SU-DHL-6 (cell line): ENCODE results near the gene PIK3C2B.

Experiments
- H2AFZ ChIP-seq: fragments of 200-600 bp; sonication (generic); 2 replicates; pipeline ENCODE4 v1.6.1; 2014; ENCODE audit warnings: low read depth, mild to moderate bottlenecking, moderate library complexity, mixed read lengths, antibody characterized with exemption, low read length; ENCODE audit not compliant: severe bottlenecking
- H3F3A ChIP-seq: fragments of 200-600 bp; shearing (Covaris generic); 2 replicates; pipeline ENCODE4 v1.6.0; 2016; ENCODE audit warnings: antibody characterized with exemption, mild to moderate bottlenecking; ENCODE audit not compliant: insufficient read depth
- H3K27ac ChIP-seq: fragments of 200-600 bp; sonication (generic); 2 replicates; pipeline ENCODE4 v1.5.1; 2016; ENCODE audit warnings: low read depth, mild to moderate bottlenecking, low read length, moderate library complexity, mixed read lengths
- H3K27me3 ChIP-seq: fragments of 200-600 bp; sonication (generic), shearing (Covaris generic); 2 replicates; pipeline ENCODE4 v1.6.0; 2014; ENCODE audit warnings: mild to moderate bottlenecking, low read length
- H3K36me3 ChIP-seq: fragments of 200-600 bp; sonication (generic); 2 replicates; pipeline ENCODE4 v1.6.1; 2014; ENCODE audit warnings: mild to moderate bottlenecking, low read length, mixed read lengths
- H3K4me2 ChIP-seq: fragments of 300-600, 200-600 bp; shearing (Covaris generic), sonication (generic); 2 replicates; pipeline ENCODE4 v1.6.0; 2014; ENCODE audit warnings: low read length, low read depth, mild to moderate bottlenecking; ENCODE audit not compliant: poor library complexity, severe bottlenecking
- H3K4me3 ChIP-seq: fragments of 200-600 bp; sonication (generic); 2 replicates; pipeline ENCODE4 v1.5.1; 2014; ENCODE audit warnings: antibody characterized with exemption, low read length, mild to moderate bottlenecking, mixed read lengths; ENCODE audit not compliant: insufficient read depth, poor library complexity, severe bottlenecking
- H3K79me2 ChIP-seq: fragments of 200-600 bp; sonication (generic); 2 replicates; pipeline ENCODE4 v1.6.1; 2014; ENCODE audit warnings: mild to moderate bottlenecking, low read length, moderate library complexity; ENCODE audit not compliant: insufficient read depth
- H3K9ac ChIP-seq: fragments of 200-600 bp; sonication (generic); 2 replicates; pipeline ENCODE4 v1.7.0; 2014; ENCODE audit warnings: mild to moderate bottlenecking, low read length
- H3K9me2 ChIP-seq: fragments of 200-600 bp; sonication (generic); replicated peaks from 2 replicates; pipeline ENCODE4 v1.6.1; 2014; ENCODE audit warnings: low read length; ENCODE audit not compliant: insufficient read depth
- H3K9me3 ChIP-seq: fragments of 200-600 bp; sonication (generic); 2 replicates; pipeline ENCODE4 v1.6.1; 2014; ENCODE audit warnings: low read length, mixed read lengths; ENCODE audit not compliant: insufficient read depth
- H4K20me1 ChIP-seq: fragments of 200-600 bp; sonication (generic); 2 replicates; pipeline ENCODE4 v1.6.1; 2014; ENCODE audit warnings: low read depth, mild to moderate bottlenecking, antibody characterized with exemption, low read length, moderate library complexity, mixed read lengths
- EZH2phosphoT487 ChIP-seq: fragments of 200-600 bp; sonication (generic), shearing (Covaris generic); conservative IDR thresholded peaks from 2 replicates; pipeline ENCODE4 v1.6.1; 2018; ENCODE audit warnings: mild to moderate bottlenecking, antibody characterized with exemption, low read length, moderate library complexity, mixed read lengths
- TF ChIP-seq, protein P1 (sequence below): fragments of 200-600 bp; sonication (generic); IDR thresholded peaks from one replicate; pipeline ENCODE4 v1.5.1; 2017; ENCODE audit warnings: antibody characterized with exemption, mild to moderate bottlenecking, low read length, moderate library complexity; ENCODE audit not compliant: insufficient read depth, poor library complexity, severe bottlenecking

Gene PIK3C2B

DNA sequence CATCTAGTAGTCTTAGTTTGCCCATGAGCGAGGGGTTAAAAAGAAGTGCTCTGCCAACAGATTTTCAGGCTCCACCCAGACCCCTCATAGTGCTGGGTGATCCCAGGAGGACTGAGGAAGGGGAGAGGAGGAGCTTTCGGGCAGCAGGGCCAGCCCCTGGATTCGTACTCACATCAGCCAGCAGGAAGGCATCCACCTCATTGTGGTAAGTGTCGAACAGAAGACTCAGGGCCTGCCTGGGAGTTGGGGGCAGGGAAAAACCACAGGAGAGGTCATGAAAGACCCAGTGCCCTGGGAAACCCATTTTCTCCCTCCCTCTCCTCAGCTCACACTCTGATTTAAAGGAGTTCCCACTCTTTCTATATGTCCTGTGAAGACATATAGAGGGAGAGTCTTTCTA lies 34.9 kb downstream of the PIK3C2B start:
- Histone ChIP-seq H3K4me2 (no peak overlapping the region), H3K36me3 (no peaks in the 10 kb centered on the region), H3F3A (no peaks in the 10 kb centered on the region), H3K27ac (no peak overlapping the region), H3K79me2 (no peaks in the 10 kb centered on the region), H3K4me3 (no peak overlapping the region), H3K9ac (no peak overlapping the region), H3K9me2 (no peaks in the 10 kb centered on the region), H3K9me3 (no peaks in the 10 kb centered on the region), H3K27me3 (no peaks in the 10 kb centered on the region), H4K20me1 (no peaks in the 10 kb centered on the region), H2AFZ (no peak overlapping the region)
- no peak for TF ChIP-seq EZH2phosphoT487
- TF ChIP-seq, protein P1, sequence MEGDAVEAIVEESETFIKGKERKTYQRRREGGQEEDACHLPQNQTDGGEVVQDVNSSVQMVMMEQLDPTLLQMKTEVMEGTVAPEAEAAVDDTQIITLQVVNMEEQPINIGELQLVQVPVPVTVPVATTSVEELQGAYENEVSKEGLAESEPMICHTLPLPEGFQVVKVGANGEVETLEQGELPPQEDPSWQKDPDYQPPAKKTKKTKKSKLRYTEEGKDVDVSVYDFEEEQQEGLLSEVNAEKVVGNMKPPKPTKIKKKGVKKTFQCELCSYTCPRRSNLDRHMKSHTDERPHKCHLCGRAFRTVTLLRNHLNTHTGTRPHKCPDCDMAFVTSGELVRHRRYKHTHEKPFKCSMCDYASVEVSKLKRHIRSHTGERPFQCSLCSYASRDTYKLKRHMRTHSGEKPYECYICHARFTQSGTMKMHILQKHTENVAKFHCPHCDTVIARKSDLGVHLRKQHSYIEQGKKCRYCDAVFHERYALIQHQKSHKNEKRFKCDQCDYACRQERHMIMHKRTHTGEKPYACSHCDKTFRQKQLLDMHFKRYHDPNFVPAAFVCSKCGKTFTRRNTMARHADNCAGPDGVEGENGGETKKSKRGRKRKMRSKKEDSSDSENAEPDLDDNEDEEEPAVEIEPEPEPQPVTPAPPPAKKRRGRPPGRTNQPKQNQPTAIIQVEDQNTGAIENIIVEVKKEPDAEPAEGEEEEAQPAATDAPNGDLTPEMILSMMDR = no peak

GRCh38 chr1:204457666-204458065 lies 36.9 kb downstream of the PIK3C2B start:
- Histone ChIP-seq H3K9ac (no peak overlapping the region), H3K9me3 (no peaks in the 10 kb centered on the region), H4K20me1 (no peaks in the 10 kb centered on the region), H3K27ac (no peak overlapping the region), H3K79me2 (no peaks in the 10 kb centered on the region), H3K9me2 (no peaks in the 10 kb centered on the region), H3K27me3 (no peaks in the 10 kb centered on the region), H2AFZ (no peak overlapping the region), H3K4me2 (no peak overlapping the region), H3F3A (no peaks in the 10 kb centered on the region), H3K36me3 (no peaks in the 10 kb centered on the region), H3K4me3 (no peak overlapping the region)
- TF ChIP-seq EZH2phosphoT487 = no peak
- TF ChIP-seq, protein P1 = no peak

- TF ChIP-seq, protein P1 = no peak
- no peak for TF ChIP-seq EZH2phosphoT487
- Histone ChIP-seq H3K4me3 (no peak overlapping the region), H2AFZ (no peak overlapping the region), H3K79me2 (no peaks in the 10 kb centered on the region), H3K27me3 (no peaks in the 10 kb centered on the region), H3F3A (no peaks in the 10 kb centered on the region), H3K27ac (no peak overlapping the region), H3K9me3 (no peaks in the 10 kb centered on the region), H3K4me2 (no peak overlapping the region), H3K9ac (no peak overlapping the region), H4K20me1 (no peaks in the 10 kb centered on the region), H3K36me3 (no peaks in the 10 kb centered on the region), H3K9me2 (no peaks in the 10 kb centered on the region)
Measured at GRCh38 chr1:204456826-204457442, 37.7 kb downstream of the PIK3C2B start.

GRCh38 chr1:204455831-204456145 lies 38.8 kb downstream of the PIK3C2B start:
- Histone ChIP-seq H4K20me1 (no peaks in the 10 kb centered on the region), H3K27ac (no peak overlapping the region), H3K9me2 (no peaks in the 10 kb centered on the region), H3K79me2 (no peaks in the 10 kb centered on the region), H3K4me2 (no peak overlapping the region), H3K9ac (no peak overlapping the region), H3K27me3 (no peaks in the 10 kb centered on the region), H3K4me3 (no peak overlapping the region), H3F3A (no peaks in the 10 kb centered on the region), H3K36me3 (no peaks in the 10 kb centered on the region), H2AFZ (no peak overlapping the region), H3K9me3 (no peaks in the 10 kb centered on the region)
- no peak for TF ChIP-seq EZH2phosphoT487
- TF ChIP-seq, protein P1 = no peak
